PC-3 (cell line): ENCODE results near the gene NCAPD2.

Source experiments
- EZH2 ChIP-seq: fragments of 300-600 bp; sonication (generic); IDR thresholded peaks from one replicate; pipeline ENCODE4 v1.6.1; 2017; ENCODE audit warnings: antibody characterized with exemption, mild to moderate bottlenecking, low read length; ENCODE audit not compliant: unreplicated experiment
- TF ChIP-seq, protein P1 (sequence below): fragments of 300-600 bp; sonication (generic); conservative IDR thresholded peaks from 2 replicates; pipeline ENCODE4 v1.5.1; 2017; ENCODE audit warnings: antibody characterized with exemption, low read depth, mild to moderate bottlenecking, low read length

DNA sequence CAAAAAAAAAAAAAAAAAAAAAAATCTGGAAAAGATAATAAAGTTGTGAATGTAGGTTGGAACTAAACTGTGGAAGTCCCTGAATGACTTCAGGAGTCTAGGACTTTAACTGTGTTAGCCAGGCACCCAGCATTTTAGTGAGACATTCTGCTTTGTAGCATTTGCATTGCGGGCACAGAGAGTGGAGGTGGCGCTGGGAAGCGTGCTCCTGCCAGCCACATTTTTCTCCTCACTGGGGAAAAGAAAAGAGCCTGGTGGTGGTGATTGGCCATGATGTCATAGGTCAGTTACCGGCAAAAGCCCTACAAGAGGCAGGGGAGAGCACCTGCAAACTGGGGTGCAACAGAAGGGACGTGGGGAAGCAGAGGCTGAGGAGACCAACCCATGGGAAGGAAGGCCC, 30.7 kb downstream of the NCAPD2 start:
- TF ChIP-seq, protein P1, sequence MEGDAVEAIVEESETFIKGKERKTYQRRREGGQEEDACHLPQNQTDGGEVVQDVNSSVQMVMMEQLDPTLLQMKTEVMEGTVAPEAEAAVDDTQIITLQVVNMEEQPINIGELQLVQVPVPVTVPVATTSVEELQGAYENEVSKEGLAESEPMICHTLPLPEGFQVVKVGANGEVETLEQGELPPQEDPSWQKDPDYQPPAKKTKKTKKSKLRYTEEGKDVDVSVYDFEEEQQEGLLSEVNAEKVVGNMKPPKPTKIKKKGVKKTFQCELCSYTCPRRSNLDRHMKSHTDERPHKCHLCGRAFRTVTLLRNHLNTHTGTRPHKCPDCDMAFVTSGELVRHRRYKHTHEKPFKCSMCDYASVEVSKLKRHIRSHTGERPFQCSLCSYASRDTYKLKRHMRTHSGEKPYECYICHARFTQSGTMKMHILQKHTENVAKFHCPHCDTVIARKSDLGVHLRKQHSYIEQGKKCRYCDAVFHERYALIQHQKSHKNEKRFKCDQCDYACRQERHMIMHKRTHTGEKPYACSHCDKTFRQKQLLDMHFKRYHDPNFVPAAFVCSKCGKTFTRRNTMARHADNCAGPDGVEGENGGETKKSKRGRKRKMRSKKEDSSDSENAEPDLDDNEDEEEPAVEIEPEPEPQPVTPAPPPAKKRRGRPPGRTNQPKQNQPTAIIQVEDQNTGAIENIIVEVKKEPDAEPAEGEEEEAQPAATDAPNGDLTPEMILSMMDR = no peak
- no peak for TF ChIP-seq EZH2
